Peyer's patch (tissue), 4 donors: ENCODE data around the gene FAM78A.

Source experiments
- CTCF ChIP-seq, 6 experiments: fragments of 450-650 bp in 4 of 6; fragments of 200-600 bp in 2 of 6; sonication (generic) in 1 of 6; IDR thresholded peaks; one replicate each; pipeline ENCODE4 v1.5.1; 2017 to 2019; ENCODE audit warnings: antibody characterized with exemption in 6 of 6, mild to moderate bottlenecking in 3 of 6, moderate library complexity in 1 of 6
- POLR2A ChIP-seq, 2 donors: fragments of 450-650 bp; IDR thresholded peaks; one replicate each; pipeline ENCODE4 v1.5.1; 2017; ENCODE audit warnings: antibody characterized with exemption in 2 of 2, mild to moderate bottlenecking in 2 of 2, moderate library complexity in 2 of 2

- TF ChIP-seq CTCF (IDR thresholded peaks at IDR 0.05), result no peak
- TF ChIP-seq POLR2A (IDR thresholded peaks at IDR 0.05), result no peak
Measured at GRCh38 chr9:131236761-131237160, 39.5 kb downstream of the FAM78A start.
